Articular chondrocyte of knee joint (primary cell): ENCODE data around the gene GOLGA8G. TPM values are rescaled to one million over a fixed set of nuclear protein-coding genes. Genes with fewer than 3 reads are reported as not detected.

ENCODE experiments used
- small RNA-seq: library from RNA; depleted of rRNA; stranded (forward); fragments of <200 nt; gene quantifications from one replicate; pipeline ENCODE3, GENCODE V24; 2012
- total RNA-seq: library from RNA; depleted of rRNA; stranded (reverse); fragments of >200 nt; gene quantifications from 2 replicates; pipeline ENCODE4 v1.2.3, GENCODE V29; 2012

Gene GOLGA8G
- total RNA-seq, result 0.11 TPM in 1 of 2 replicates, not detected in the other

GRCh38 chr15:28532954-28533353 lies at the start of gene GOLGA8G:
TSS of gene GOLGA8G (minus strand) at chr15:28532971. CDS start at chr15:28532909, 62 bp downstream.

GRCh38 chr15:28553268-28553667 lies 20.5 kb upstream of the GOLGA8G start, which contains the start of gene GOLGA6L25:
TSS of gene GOLGA6L25 (plus strand) at chr15:28553568. CDS start at chr15:28553629, 61 bp downstream.

Small RNAs within 50 kb of the gene (small RNA-seq; reads per million reads assigned to genes)
- gene AC138749.2 (not detected), gene AC138749.4 (not detected), gene AC138749.5 (not detected), gene MIR4509-3 (not detected), gene RF00017 (not detected)

Other genes with a start within 250 kb of the GOLGA8G start
- gene HERC2, start 210.8 kb downstream of the GOLGA8G start, total RNA-seq, result 38.9 TPM in 2 replicates
- not detected in 2 replicates for gene GOLGA6L24, start 174.9 kb downstream of the GOLGA8G start, total RNA-seq
- gene GOLGA8F, start 154.3 kb downstream of the GOLGA8G start, total RNA-seq, result under 0.01 TPM in 1 of 2 replicates, not detected in the other
- not detected in 2 replicates for gene GOLGA6L25, start 20.6 kb upstream of the GOLGA8G start, total RNA-seq
- gene GOLGA8M, start 179.4 kb upstream of the GOLGA8G start, total RNA-seq, result 1.0 and 2.9 TPM in 2 replicates